ENCODE measurements around the gene PDE4B. TPM values are rescaled to one million over a fixed set of nuclear protein-coding genes. Genes with fewer than 3 reads are reported as not detected.

PDE4B gene
- total and polyA plus RNA-seq, 2 of the 13 experiments (the other 11 are each of a cell fraction or from before 2014, with no cell fraction given), result not detected

DNA sequence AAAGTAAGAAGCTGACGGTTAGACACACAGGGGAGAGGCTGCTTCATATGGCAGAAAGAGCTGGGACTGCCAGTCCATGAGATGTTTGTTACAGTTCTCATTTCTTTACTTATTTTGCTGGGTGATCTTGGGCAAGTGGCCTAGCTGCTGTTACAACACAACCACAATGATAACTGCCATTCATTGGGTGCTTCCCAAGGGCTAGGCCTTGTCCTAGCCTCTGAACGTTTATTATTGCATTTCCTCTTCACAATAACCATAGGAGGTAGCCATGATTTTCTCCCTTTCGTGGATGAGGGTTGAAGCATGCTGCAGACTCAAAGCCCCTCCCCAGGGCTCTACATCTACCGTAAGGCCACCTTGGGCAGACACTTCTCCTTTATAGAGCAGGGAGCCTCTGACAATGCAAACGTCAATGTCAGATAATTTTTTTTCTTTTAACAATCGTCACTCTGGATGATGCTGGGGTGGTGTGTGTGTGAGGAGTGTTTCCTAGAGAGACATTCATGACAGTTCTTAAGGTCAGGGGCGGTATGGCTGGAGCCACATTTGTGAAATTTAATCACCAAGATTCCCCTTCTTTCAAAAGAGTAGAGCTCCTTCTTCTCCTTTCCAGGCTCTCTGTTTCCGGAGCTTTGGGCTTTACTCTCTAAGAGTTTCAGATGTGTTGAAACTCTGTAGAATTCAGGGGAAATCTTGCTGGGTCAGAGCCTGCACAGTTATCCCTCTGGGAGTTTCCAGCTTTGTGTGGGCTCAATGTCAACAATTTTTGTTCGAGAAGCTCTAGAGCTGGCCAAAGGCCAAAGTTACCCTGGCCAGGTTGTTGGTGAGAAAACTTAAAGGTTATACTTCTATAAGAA lies 602.7 kb downstream of the PDE4B start:
- Histone ChIP-seq H3K79me2 (ENCODE audit: insufficient read depth, low read length) (no peaks in the 10 kb centered on the region), H3K36me3 (replicated peaks in 1 of 2; ENCODE audit: control insufficient read depth in 1 of 2, insufficient read depth in 2 of 2, low read length in 2 of 2) (no peaks in the 10 kb centered on the region), H3K27me3 (ENCODE audit: control insufficient read depth in 1 of 2, insufficient read depth in 2 of 2, low read length in 2 of 2) (no peaks in the 10 kb centered on the region), H3K9me3 (ENCODE audit: low read length) (no peaks in the 10 kb centered on the region), H4K20me1 (ENCODE audit: insufficient read depth, low read length) (no peaks in the 10 kb centered on the region), H3K9ac (ENCODE audit: insufficient read depth, low read depth, low read length) (no peak overlapping the region), H3K4me3 (replicated peaks in 1 of 3; ENCODE audit: insufficient read depth in 1 of 3, low read depth in 2 of 3, low read length in 3 of 3) (no peak overlapping the region), H2AFZ (ENCODE audit: low read length) (no peak overlapping the region), H3K27ac (ENCODE audit: extremely low read length, insufficient read depth, low read length) (no peak overlapping the region), H3K4me1 (ENCODE audit: insufficient read depth, low read length) (no peaks in the 10 kb centered on the region), H3K4me2 (ENCODE audit: low read depth, low read length) (no peak overlapping the region)
- DNase-seq (ENCODE audit: low spot score) (no peak), FAIRE-seq (no peak), ATAC-seq (no peak)
- CTCF ChIA-PET (ENCODE audit: low intra/inter-chr PET ratio, low total read pairs), result no interaction called here
- 6% methylated on average over 9 of the region's 9 CpGs for WGBS (ENCODE audit: low lambda C conversion rate)
- intact Hi-C loops (cut with micrococcal nuclease; ENCODE audit: unreplicated experiment), result no loop called here
- POLR2A ChIA-PET, result no interaction called here
- TF ChIP-seq NFE2L1 (CRISPR knock-in tag; IDR thresholded peaks at IDR 0.05; ENCODE audit: borderline replicate concordance), result no peak
- TF ChIP-seq ZNF766 (CRISPR knock-in tag; IDR thresholded peaks at IDR 0.05; ENCODE audit: borderline replicate concordance), result no peak
- no peak for TF ChIP-seq REST (IDR thresholded peaks at IDR 0.05; ENCODE audit: borderline replicate concordance in 1 of 2, low read depth in 1 of 2, low read length in 2 of 2)
- TF ChIP-seq ZNF850 (CRISPR knock-in tag; conservative IDR thresholded peaks at IDR 0.05), result no peak
- TF ChIP-seq PHF5A (CRISPR knock-in tag; IDR thresholded peaks at IDR 0.05; ENCODE audit: low read depth, unreplicated experiment), result no peak
- TF ChIP-seq MLXIP (CRISPR knock-in tag; IDR thresholded peaks at IDR 0.05; ENCODE audit: borderline replicate concordance), result no peak
- TF ChIP-seq ZNF180 (CRISPR knock-in tag; IDR thresholded peaks at IDR 0.05; ENCODE audit: borderline replicate concordance, low read depth), result no peak
- no peak for TF ChIP-seq MEIS2 (CRISPR knock-in tag; IDR thresholded peaks at IDR 0.05)
- no peak for TF ChIP-seq POLR2AphosphoS5 (IDR thresholded peaks at IDR 0.05; ENCODE audit: low read depth, low read length)
- TF ChIP-seq ZFP1 (CRISPR knock-in tag; IDR thresholded peaks at IDR 0.05), result no peak
- TF ChIP-seq HNRNPUL1 (IDR thresholded peaks at IDR 0.05; ENCODE audit: low read depth, low read length), result no peak
- no peak for TF ChIP-seq PHF20 (CRISPR knock-in tag; IDR thresholded peaks at IDR 0.05)
- no peak for TF ChIP-seq RFXAP (CRISPR knock-in tag; IDR thresholded peaks at IDR 0.05; ENCODE audit: borderline replicate concordance)
- no peak for TF ChIP-seq REXO4 (CRISPR knock-in tag; IDR thresholded peaks at IDR 0.05; ENCODE audit: borderline replicate concordance)
- in situ Hi-C loops (cut with HindIII; ENCODE audit: extremely low pct_ligation_motif_present, low pct_unique_long_range_greater_than_20kb), result no loop called here
- no TSS peak for BruUV-seq (replicated peaks)

Data from HepG2 (cell line).